Hematopoietic multipotent progenitor cell treated with erythropoietin and hydrocortisone succinate and interleukin-3 and kit ligand, for 6 days (in vitro differentiated cells): ENCODE measurements around the gene THTPA.

Source experiments
- DNase-seq: peaks from one replicate; pipeline ENCODE4 v3.0.0-alpha.2; 2015

Gene THTPA

GRCh38 chr14:23555882-23556699, at the start of gene THTPA:
Gene THTPA, plus strand, starts transcription at chr14:23556271. Its CDS starts 487 bp downstream, at chr14:23556758.
- peak; percentile 96 for DNase-seq

- peak; percentile 15 for DNase-seq
These were observed 43.9 kb upstream of the THTPA start for GRCh38 chr14:23512156-23512555.

- DNase-seq = no peak
These were observed 42.9 kb upstream of the THTPA start for GRCh38 chr14:23513005-23513817.

- DNase-seq = no peak
These were observed 42.0 kb upstream of the THTPA start for GRCh38 chr14:23513818-23514643.

GRCh38 chr14:23514644-23514957, 41.5 kb upstream of the THTPA start:
- no peak for DNase-seq

- DNase-seq = no peak
These were observed 38.3 kb upstream of the THTPA start for GRCh38 chr14:23517650-23518326.

- DNase-seq = no peak
These were observed 37.4 kb upstream of the THTPA start for GRCh38 chr14:23518709-23519108.

- DNase-seq = no peak
These were observed 35.1 kb upstream of the THTPA start for GRCh38 chr14:23520899-23521533.

GRCh38 chr14:23521785-23522640, 34.1 kb upstream of the THTPA start:
- DNase-seq = peak; percentile 12

- DNase-seq = no peak
These were observed 33.4 kb upstream of the THTPA start for GRCh38 chr14:23522643-23523198.

GRCh38 chr14:23523229-23524016, 32.6 kb upstream of the THTPA start:
- no peak for DNase-seq

GRCh38 chr14:23524954-23525353, 31.1 kb upstream of the THTPA start:
- no peak for DNase-seq

- DNase-seq = no peak
These were observed 30.5 kb upstream of the THTPA start for GRCh38 chr14:23525611-23526010.

GRCh38 chr14:23528555-23528954, 27.5 kb upstream of the THTPA start:
- DNase-seq = no peak

GRCh38 chr14:23529016-23529415, 27.1 kb upstream of the THTPA start:
- no peak for DNase-seq

GRCh38 chr14:23530375-23531055, 25.6 kb upstream of the THTPA start:
- DNase-seq = peak; percentile 22

GRCh38 chr14:23531391-23531790, 24.7 kb upstream of the THTPA start:
- DNase-seq = no peak

GRCh38 chr14:23532658-23533057, 23.4 kb upstream of the THTPA start:
- DNase-seq = no peak
